HFF-Myc (cell line): ENCODE data around the gene IFI27.
A peak's percentile ranks its signal among the peaks of the same experiment; 100 is the strongest.

Experiments used
- DNase-seq: peaks from one replicate; pipeline ENCODE4 v3.0.0-alpha.2; 2011; ENCODE audit warnings: low read depth; ENCODE audit errors: extremely low read depth
- H3K4me3 ChIP-seq: replicated peaks from 2 replicates; pipeline ENCODE4 v1.5.1; 2011; ENCODE audit warnings: low read depth, mild to moderate bottlenecking, control low read depth, low read length
- TF ChIP-seq, protein P1 (sequence below): IDR thresholded peaks from 2 replicates; pipeline ENCODE4 v1.5.1; 2012; ENCODE audit warnings: mild to moderate bottlenecking, low read depth, low read length, control low read depth; ENCODE audit errors: missing control alignments

IFI27 gene

DNA sequence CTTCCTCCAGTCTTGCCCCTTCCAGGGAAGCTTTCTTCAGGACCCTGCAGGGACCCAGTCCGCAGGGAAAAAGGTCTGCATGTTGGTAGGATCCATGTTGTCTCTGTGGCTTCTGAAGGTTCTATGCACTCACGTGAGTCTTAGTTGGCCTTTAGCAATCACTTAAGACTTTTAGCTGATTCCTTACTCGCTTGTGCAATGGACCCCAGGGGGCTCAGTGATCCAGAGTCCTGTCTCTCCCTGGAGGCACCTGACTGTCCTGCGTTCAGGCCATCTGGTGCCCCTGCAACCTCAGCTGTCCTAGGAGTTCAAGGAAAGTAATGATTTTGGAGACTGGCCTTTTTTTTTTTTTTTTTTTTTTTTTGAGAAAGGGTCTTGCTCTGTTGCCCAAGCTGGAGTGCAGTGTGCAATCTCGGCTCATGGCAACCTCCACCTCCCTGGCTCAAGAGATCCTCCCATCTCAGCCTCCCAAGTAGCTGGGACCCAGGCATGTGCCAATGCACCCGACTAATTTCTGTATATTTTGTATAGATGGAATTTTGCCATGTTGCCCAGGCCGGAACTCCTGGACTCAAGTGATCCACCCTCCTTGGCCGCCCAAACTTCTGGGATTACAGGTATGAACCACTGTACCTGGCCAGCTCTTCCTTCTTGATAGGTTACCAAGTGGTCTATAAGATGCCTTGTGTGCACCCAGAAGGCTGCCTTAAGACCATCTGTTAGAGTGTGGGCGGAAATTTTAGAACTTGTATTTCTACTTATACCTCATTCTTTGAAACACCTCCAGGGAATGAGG lies 14.2 kb downstream of the IFI27 start:
- H3K4me3 ChIP-seq, result no peak overlapping the region
- DNase-seq, result no peak
- TF ChIP-seq, protein P1, sequence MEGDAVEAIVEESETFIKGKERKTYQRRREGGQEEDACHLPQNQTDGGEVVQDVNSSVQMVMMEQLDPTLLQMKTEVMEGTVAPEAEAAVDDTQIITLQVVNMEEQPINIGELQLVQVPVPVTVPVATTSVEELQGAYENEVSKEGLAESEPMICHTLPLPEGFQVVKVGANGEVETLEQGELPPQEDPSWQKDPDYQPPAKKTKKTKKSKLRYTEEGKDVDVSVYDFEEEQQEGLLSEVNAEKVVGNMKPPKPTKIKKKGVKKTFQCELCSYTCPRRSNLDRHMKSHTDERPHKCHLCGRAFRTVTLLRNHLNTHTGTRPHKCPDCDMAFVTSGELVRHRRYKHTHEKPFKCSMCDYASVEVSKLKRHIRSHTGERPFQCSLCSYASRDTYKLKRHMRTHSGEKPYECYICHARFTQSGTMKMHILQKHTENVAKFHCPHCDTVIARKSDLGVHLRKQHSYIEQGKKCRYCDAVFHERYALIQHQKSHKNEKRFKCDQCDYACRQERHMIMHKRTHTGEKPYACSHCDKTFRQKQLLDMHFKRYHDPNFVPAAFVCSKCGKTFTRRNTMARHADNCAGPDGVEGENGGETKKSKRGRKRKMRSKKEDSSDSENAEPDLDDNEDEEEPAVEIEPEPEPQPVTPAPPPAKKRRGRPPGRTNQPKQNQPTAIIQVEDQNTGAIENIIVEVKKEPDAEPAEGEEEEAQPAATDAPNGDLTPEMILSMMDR, result no peak

- no peak overlapping the region for H3K4me3 ChIP-seq
- TF ChIP-seq, protein P1, result no peak
- DNase-seq, result no peak
Observed at GRCh38 chr14:94125659-94126418, 15.3 kb downstream of the IFI27 start.

DNA sequence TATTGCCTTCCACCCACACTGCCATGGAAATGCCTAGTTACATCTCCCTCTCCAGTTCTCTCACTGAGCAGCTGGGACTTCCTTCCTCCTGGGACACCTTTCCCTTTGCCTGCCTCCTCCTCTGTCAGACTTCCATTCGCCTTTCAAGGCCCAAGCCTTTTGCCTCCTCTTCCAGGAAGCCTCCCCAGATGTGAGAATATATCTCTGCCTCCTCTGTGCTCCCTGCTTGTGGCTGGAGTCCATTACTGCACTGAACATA lies 15.8 kb downstream of the IFI27 start:
- TF ChIP-seq, protein P1, result no peak
- no peak overlapping the region for H3K4me3 ChIP-seq
- no peak for DNase-seq

GRCh38 chr14:94126800-94127199 lies 16.3 kb downstream of the IFI27 start:
- no peak overlapping the region for H3K4me3 ChIP-seq
- no peak for DNase-seq
- TF ChIP-seq, protein P1, result no peak

GRCh38 chr14:94127330-94127729 lies 16.8 kb downstream of the IFI27 start:
- TF ChIP-seq, protein P1, result no peak
- no peak for DNase-seq
- H3K4me3 ChIP-seq, result no peak overlapping the region

DNA sequence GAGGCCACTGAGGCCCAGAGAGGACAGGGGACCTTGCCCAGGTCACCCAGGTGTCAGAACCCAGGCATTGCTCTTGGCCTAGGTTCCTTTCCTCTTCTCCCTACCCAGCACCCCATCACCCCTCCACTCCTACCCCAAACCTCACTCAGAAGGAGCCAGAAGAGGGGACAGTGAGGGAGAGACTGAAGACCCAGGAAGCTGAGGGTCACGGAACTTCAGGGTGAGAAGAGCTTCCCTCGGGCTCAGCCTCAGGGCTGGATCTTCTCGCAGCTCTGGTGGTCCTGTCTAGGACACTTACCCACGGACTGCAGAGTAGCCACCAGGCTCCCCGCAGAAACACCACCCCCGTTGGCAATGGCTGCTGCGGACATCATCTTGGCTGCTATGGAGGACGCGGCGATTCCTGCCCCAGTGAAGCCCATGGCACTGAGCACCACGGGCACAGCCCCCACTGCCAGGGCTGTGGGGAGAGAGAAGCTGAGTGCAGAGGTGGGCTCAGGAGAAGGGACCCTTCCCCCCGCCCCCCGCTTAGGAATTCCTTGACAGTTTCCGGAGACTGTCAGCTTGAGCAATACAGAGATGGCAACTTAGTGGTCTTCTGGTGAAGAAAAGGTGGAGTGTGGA lies 17.8 kb downstream of the IFI27 start:
- H3K4me3 ChIP-seq, result peak overlapping the region; percentile 49
- no peak for DNase-seq
- TF ChIP-seq, protein P1, result no peak
